Panc1 (cell line): ENCODE data around the gene KIAA0232.

Source experiments
- CTCF ChIP-seq: fragments of 450-650 bp; IDR thresholded peaks from 2 replicates; pipeline ENCODE4 v1.5.1; 2017; ENCODE audit warnings: mild to moderate bottlenecking
- POLR2AphosphoS5 ChIP-seq: IDR thresholded peaks from 2 replicates; pipeline ENCODE4 v1.6.1; 2012; ENCODE audit warnings: mild to moderate bottlenecking, low read depth, low read length, moderate library complexity
- TCF7L2 ChIP-seq: IDR thresholded peaks from 2 replicates; pipeline ENCODE4 v1.6.1; 2011; ENCODE audit warnings: mild to moderate bottlenecking, low read depth, low read length, inconsistent platforms
- TF ChIP-seq, protein P1 (sequence below), 2 experiments: IDR thresholded peaks; 2 replicates each; pipeline ENCODE4 v1.6.1; 2011 to 2012; ENCODE audit warnings: low read depth in 2 of 2, control low read depth in 1 of 2, low read length in 1 of 2, mild to moderate bottlenecking in 1 of 2, moderate library complexity in 1 of 2; ENCODE audit not compliant: insufficient read depth in 1 of 2

- TF ChIP-seq CTCF (no peak), POLR2AphosphoS5 (no peak), TCF7L2 (no peak)
- TF ChIP-seq, protein P1, sequence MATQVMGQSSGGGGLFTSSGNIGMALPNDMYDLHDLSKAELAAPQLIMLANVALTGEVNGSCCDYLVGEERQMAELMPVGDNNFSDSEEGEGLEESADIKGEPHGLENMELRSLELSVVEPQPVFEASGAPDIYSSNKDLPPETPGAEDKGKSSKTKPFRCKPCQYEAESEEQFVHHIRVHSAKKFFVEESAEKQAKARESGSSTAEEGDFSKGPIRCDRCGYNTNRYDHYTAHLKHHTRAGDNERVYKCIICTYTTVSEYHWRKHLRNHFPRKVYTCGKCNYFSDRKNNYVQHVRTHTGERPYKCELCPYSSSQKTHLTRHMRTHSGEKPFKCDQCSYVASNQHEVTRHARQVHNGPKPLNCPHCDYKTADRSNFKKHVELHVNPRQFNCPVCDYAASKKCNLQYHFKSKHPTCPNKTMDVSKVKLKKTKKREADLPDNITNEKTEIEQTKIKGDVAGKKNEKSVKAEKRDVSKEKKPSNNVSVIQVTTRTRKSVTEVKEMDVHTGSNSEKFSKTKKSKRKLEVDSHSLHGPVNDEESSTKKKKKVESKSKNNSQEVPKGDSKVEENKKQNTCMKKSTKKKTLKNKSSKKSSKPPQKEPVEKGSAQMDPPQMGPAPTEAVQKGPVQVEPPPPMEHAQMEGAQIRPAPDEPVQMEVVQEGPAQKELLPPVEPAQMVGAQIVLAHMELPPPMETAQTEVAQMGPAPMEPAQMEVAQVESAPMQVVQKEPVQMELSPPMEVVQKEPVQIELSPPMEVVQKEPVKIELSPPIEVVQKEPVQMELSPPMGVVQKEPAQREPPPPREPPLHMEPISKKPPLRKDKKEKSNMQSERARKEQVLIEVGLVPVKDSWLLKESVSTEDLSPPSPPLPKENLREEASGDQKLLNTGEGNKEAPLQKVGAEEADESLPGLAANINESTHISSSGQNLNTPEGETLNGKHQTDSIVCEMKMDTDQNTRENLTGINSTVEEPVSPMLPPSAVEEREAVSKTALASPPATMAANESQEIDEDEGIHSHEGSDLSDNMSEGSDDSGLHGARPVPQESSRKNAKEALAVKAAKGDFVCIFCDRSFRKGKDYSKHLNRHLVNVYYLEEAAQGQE (IDR thresholded peaks at IDR 0.05; ENCODE audit: insufficient read depth in 1 of 2, low read depth in 2 of 2, low read length in 1 of 2): no peak
Measured at GRCh38 chr4:6886886-6887285, 104.4 kb downstream of the KIAA0232 start.
